Measurements from ENCODE around the gene WDFY4.

DNA sequence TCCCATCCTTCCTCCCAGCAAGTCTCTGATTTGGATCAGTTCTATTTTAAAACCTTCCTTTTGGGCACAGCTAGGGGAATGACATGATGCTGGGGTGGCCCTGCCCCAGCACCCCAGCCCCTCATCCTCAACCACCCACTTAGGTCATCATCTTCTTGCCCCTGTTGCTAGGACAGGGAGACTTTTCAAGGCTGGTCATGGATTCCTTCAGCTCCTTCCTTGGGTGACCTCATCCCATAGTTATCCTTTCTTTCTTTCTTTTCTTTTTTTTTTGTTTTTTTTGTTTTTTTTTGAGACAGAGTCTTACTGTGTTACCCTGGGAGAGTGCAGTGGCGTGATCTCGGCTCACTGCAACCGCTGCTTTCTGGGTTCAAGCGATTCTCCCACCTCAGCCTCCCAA is 127.2 kb downstream of the WDFY4 start:
- TF ChIP-seq, protein P1, sequence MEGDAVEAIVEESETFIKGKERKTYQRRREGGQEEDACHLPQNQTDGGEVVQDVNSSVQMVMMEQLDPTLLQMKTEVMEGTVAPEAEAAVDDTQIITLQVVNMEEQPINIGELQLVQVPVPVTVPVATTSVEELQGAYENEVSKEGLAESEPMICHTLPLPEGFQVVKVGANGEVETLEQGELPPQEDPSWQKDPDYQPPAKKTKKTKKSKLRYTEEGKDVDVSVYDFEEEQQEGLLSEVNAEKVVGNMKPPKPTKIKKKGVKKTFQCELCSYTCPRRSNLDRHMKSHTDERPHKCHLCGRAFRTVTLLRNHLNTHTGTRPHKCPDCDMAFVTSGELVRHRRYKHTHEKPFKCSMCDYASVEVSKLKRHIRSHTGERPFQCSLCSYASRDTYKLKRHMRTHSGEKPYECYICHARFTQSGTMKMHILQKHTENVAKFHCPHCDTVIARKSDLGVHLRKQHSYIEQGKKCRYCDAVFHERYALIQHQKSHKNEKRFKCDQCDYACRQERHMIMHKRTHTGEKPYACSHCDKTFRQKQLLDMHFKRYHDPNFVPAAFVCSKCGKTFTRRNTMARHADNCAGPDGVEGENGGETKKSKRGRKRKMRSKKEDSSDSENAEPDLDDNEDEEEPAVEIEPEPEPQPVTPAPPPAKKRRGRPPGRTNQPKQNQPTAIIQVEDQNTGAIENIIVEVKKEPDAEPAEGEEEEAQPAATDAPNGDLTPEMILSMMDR (conservative IDR thresholded peaks at IDR 0.05 in 1 of 2, IDR thresholded peaks at IDR 0.05 in 1 of 2; ENCODE audit: low read depth in 1 of 2, low read length in 2 of 2) = no peak
- no peak for TF ChIP-seq EZH2 (IDR thresholded peaks at IDR 0.05; ENCODE audit: low read length, missing control alignments)
